Prostate gland (tissue), 2 donors: ENCODE data around the gene AIF1.

Source experiments
- CTCF ChIP-seq, 4 experiments: fragments of 200-600 bp in 2 of 4; fragments of 450-650 bp in 2 of 4; sonication (generic) in 2 of 4; IDR thresholded peaks; 1 replicate in 3 of 4; 2 replicates in 1 of 4; pipeline ENCODE4 v1.5.1; 2016 to 2019; ENCODE audit warnings: antibody characterized with exemption in 4 of 4, mild to moderate bottlenecking in 2 of 4, moderate library complexity in 2 of 4
- POLR2A ChIP-seq: fragments of 450-650 bp; IDR thresholded peaks from one replicate; pipeline ENCODE4 v1.6.1; 2016; ENCODE audit warnings: antibody characterized with exemption, mild to moderate bottlenecking
- POLR2AphosphoS5 ChIP-seq: sonication (generic); formaldehyde crosslinking; IDR thresholded peaks from one replicate; pipeline ENCODE4 v1.6.1; 2017; ENCODE audit warnings: antibody characterized with exemption

DNA sequence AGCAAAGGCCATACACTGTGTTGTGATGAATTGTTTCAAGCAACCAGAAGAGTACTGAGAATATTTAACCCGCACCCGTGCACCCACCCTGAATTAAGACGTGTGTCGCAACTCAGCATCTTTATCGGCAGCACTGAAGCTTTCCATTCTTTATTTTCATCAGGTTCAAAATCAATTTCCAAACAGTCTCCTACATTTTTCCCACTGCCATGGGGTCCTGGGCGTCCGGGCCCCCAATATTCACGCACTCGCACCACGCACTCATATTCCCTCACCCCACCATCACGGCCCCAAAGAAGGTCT, 34.6 kb upstream of the AIF1 start:
- TF ChIP-seq POLR2A (no peak), CTCF (IDR thresholded peaks at IDR 0.05) (no peak), POLR2AphosphoS5 (no peak)
